ENCODE measurements around the gene PHACTR4. TPM values are rescaled to one million over a fixed set of nuclear protein-coding genes. Genes with fewer than 3 reads are reported as not detected.

Gene PHACTR4
- total and polyA plus RNA-seq, 2 of the 13 experiments (the other 11 are each of a cell fraction or from before 2014, with no cell fraction given), result 13.9 to 17.1 TPM

GRCh38 chr1:28437924-28438699 is 68.6 kb downstream of the PHACTR4 start (continued):
- TF ChIP-seq TARDBP (CRISPR knock-in tag; IDR thresholded peaks at IDR 0.05) (0 out of 2 replicates have a peak, but pooled peaks have one; percentile 25), KLF9 (CRISPR knock-in tag; IDR thresholded peaks at IDR 0.05; ENCODE audit: low read depth) (no peak), TEAD3 (CRISPR knock-in tag; optimal IDR thresholded peaks at IDR 0.05; ENCODE audit: borderline replicate concordance) (peak; percentile 99), MTA1 (CRISPR knock-in tag; IDR thresholded peaks at IDR 0.05; ENCODE audit: borderline replicate concordance) (no peak), HDAC1 (CRISPR knock-in tag; IDR thresholded peaks at IDR 0.05) (no peak), ZNF430 (CRISPR knock-in tag; IDR thresholded peaks at IDR 0.05) (no peak), MED1 (CRISPR knock-in tag; IDR thresholded peaks at IDR 0.05) (peak; percentile 45; the same call in 1 of the 2 replicates), ZNF432 (CRISPR knock-in tag; IDR thresholded peaks at IDR 0.05; ENCODE audit: borderline replicate concordance) (no peak), U2AF1 (optimal IDR thresholded peaks at IDR 0.05; ENCODE audit: low read depth, low read length) (no peak), ZKSCAN1 (IDR thresholded peaks at IDR 0.05; ENCODE audit: low read length) (no peak), SOX13 (IDR thresholded peaks at IDR 0.05) (no peak), SOX13 (CRISPR knock-in tag; conservative IDR thresholded peaks at IDR 0.05 in 1 of 2, IDR thresholded peaks at IDR 0.05 in 1 of 2) (peak in 1 of 2 experiments; percentile 37; a peak in 1 of 4 replicates), NR2F1 (CRISPR knock-in tag; IDR thresholded peaks at IDR 0.05) (no peak), GPN1 (CRISPR knock-in tag; IDR thresholded peaks at IDR 0.05; ENCODE audit: borderline replicate concordance) (no peak), SP4 (CRISPR knock-in tag; IDR thresholded peaks at IDR 0.05) (peak; percentile 36; the same call in 1 of the 2 replicates), NCOR1 (IDR thresholded peaks at IDR 0.05; ENCODE audit: borderline replicate concordance, low read length) (peak; percentile 42; the same call in 1 of the 2 replicates), UBTF (CRISPR knock-in tag; IDR thresholded peaks at IDR 0.05) (no peak), TCF7 (IDR thresholded peaks at IDR 0.05; ENCODE audit: low read depth) (no peak), TP53 (CRISPR knock-in tag; conservative IDR thresholded peaks at IDR 0.05) (no peak), XRCC5 (optimal IDR thresholded peaks at IDR 0.05; ENCODE audit: low read length) (peak; percentile 55), FOSL1 (CRISPR knock-in tag; IDR thresholded peaks at IDR 0.05; ENCODE audit: borderline replicate concordance) (no peak), ZBTB25 (CRISPR knock-in tag; IDR thresholded peaks at IDR 0.05) (no peak), TAF15 (IDR thresholded peaks at IDR 0.05; ENCODE audit: low read depth, low read length, poor library complexity, severe bottlenecking) (no peak), YEATS2 (CRISPR knock-in tag; IDR thresholded peaks at IDR 0.05; ENCODE audit: borderline replicate concordance) (no peak), SIN3B (IDR thresholded peaks at IDR 0.05; ENCODE audit: low read length) (no peak), SMYD3 (CRISPR knock-in tag; IDR thresholded peaks at IDR 0.05) (no peak)
- TF ChIP-seq, protein P1, sequence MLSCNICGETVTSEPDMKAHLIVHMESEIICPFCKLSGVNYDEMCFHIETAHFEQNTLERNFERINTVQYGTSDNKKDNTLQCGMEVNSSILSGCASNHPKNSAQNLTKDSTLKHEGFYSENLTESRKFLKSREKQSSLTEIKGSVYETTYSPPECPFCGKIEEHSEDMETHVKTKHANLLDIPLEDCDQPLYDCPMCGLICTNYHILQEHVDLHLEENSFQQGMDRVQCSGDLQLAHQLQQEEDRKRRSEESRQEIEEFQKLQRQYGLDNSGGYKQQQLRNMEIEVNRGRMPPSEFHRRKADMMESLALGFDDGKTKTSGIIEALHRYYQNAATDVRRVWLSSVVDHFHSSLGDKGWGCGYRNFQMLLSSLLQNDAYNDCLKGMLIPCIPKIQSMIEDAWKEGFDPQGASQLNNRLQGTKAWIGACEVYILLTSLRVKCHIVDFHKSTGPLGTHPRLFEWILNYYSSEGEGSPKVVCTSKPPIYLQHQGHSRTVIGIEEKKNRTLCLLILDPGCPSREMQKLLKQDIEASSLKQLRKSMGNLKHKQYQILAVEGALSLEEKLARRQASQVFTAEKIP (CRISPR knock-in tag; IDR thresholded peaks at IDR 0.05; ENCODE audit: borderline replicate concordance), result no peak
